HG02840 (cell line): ENCODE results near the gene SLC51B.
"Not testable (repeated sequence)": the region's sequence is repeated elsewhere in the genome, so short reads cannot be mapped to it uniquely, and the experiment has no call there.

Source experiments
- ATAC-seq: cut with Tn5 transposase; IDR thresholded peaks from one replicate; pipeline ENCODE4 v1.9.1; 2021; ENCODE audit warnings: mild to moderate bottlenecking, moderate library complexity, moderate number of reproducible peaks; ENCODE audit not compliant: unreplicated experiment, low FRiP score

The SLC51B gene

DNA sequence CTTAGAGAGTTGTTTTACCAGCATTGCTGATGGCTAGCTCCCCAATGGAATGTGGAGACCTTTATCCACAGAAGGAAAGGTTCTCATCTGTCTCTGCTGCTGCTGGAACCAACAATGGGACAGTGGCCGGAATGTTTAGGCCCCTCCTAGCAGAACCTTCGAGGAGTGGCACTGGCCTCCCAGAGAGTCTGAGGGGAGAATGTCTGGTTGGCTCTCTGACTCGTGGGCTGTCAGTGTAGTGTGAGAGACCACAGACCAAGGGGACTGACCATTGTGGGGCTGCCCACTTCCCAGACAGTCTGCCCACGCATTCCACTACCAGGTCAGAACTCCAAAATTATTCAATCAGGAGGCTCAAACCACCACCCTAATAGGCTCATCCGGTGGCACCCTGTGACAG, 17.5 kb downstream of the SLC51B start:
- ATAC-seq, result no peak

DNA sequence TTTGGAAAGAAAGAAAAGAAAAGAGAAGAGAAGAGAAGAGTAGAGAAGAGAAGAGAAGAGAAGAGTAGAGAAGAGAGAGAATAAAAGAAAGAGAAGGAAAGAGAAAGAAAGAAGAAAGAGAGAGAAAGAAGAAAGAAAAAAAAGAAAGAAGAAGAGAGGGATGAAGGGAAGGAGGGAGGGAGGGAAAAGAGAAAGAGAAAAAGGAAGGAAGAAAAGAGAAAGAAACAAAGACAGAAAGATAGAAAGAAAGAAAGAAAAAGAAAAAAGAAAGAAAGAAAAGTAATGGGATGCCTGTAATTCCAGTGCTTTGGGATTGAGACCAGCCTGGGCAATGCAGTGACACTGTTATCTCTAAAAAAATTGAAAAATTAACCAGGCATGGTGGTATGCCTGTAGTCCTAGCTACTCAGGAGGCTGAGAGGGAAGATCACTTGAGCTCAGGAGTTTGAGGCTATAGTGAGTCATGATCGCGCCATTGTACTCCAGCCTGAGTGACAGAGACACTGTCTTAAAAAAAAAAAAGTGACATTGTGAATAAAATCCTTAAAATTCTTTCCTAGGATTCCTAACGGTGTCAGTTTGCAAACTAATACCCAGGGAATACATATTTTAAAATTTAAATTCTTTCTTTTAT, 20.9 kb downstream of the SLC51B start:
- ATAC-seq, result no peak

- no peak for ATAC-seq
Measured at GRCh38 chr15:65066635-65067316, 21.6 kb downstream of the SLC51B start.

DNA sequence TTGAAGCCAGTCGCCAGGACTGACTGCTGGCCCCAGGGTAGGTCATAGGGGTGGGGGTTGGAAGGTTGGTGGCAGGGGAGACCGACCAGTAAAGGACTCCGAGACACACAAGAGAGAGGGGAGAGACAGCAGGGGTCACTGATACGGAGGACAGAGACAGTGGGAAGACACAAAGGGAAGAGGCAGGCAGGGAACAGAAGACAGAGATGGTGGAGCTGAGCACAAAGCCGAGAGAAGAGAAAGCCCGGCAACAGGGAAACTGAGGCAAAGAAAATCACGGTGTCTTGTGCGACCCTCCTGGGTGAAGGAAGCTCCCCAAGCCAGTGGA, 22.1 kb downstream of the SLC51B start:
- ATAC-seq, result no peak

- no peak for ATAC-seq
Measured at GRCh38 chr15:65067645-65068402, 22.6 kb downstream of the SLC51B start, which contains the start of gene RASL12. Gene RASL12 (minus strand): TSS chr15:65067991. CDS start chr15:65067835, 156 bp downstream.

- ATAC-seq, result no peak
Measured at GRCh38 chr15:65068403-65068788, 23.2 kb downstream of the SLC51B start.

GRCh38 chr15:65069179-65069578, 24.0 kb downstream of the SLC51B start:
- ATAC-seq, result no peak

DNA sequence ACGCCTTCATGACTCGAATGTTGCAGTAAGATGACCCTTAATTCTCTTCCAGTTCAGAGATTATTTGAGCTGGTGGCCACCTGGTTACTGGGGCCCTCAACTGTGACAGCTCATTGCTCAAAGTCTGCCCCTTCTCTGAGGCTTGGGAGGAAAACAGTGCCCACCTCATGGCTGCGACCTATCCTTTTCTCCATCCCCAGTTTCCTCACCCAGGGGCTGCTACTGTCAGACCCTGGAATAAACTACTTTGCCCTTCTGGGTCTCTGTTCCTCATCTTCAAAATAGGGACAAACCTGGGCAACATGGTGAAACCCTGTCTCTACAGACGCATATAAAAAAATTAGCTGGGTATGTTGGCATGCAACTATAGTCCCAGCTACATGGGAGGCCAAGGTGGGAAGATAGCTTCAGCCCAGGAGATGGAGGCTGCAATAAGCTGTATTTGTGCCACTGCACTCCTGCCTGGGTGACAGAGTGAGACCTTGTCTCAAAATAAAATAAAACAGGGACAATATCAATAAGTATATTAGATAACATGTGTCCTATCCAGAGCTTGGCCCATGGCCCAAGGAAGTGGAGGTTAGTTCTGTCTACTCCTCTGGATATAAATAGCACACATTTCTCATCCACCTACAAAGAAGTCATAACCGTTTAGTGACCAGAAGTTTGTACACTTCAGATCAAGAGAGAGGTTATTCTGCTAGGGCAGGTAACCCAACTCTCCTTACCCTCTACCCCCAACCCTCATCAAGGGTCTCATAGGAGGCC, 24.8 kb downstream of the SLC51B start:
- no peak for ATAC-seq

DNA sequence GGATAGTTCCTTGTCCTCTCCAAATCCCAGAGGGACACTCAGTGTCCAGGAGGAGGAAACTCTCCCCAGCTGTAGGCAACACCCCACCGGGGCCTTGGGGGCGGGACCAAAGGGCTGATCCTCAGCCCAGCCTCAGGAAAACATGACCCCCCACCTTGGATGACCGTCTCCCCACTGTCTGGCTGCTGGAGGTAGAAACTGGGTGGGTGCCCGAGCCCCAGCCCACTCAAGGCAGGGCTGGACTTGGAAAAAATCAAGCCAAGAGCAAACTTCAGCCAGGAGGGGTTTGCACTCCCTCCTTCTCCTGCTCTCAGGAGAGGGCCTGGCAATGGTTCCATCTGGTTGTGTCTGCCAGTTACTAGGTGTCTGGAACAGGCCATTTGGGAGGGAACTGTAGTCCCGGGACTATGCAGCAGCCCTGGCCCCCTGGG, 26.2 kb downstream of the SLC51B start:
- no peak for ATAC-seq

GRCh38 chr15:65072027-65072426, 26.8 kb downstream of the SLC51B start:
- ATAC-seq, result no peak

GRCh38 chr15:65072617-65073016, 27.4 kb downstream of the SLC51B start:
- no peak for ATAC-seq

DNA sequence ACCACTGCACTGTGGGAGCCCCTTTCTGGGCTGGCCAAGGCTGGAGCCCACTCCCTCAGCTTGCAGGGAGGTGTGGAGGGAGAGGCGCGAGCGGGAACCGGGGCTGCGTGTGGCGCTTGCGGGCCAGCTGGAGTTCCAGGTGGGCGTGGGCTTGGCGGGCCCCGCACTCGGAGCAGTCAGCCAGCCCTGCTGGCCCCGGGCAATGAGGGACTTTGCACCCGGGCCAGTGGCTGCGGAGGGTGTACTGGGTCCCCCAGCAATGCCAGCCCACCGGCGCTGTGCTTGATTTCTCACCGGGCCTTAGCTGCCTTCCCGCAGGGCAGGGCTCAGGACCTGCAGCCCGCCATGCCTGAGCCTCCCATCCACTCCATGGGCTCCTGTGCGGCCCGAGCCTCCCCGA, 29.8 kb downstream of the SLC51B start:
- not testable (repeated sequence) for ATAC-seq

DNA sequence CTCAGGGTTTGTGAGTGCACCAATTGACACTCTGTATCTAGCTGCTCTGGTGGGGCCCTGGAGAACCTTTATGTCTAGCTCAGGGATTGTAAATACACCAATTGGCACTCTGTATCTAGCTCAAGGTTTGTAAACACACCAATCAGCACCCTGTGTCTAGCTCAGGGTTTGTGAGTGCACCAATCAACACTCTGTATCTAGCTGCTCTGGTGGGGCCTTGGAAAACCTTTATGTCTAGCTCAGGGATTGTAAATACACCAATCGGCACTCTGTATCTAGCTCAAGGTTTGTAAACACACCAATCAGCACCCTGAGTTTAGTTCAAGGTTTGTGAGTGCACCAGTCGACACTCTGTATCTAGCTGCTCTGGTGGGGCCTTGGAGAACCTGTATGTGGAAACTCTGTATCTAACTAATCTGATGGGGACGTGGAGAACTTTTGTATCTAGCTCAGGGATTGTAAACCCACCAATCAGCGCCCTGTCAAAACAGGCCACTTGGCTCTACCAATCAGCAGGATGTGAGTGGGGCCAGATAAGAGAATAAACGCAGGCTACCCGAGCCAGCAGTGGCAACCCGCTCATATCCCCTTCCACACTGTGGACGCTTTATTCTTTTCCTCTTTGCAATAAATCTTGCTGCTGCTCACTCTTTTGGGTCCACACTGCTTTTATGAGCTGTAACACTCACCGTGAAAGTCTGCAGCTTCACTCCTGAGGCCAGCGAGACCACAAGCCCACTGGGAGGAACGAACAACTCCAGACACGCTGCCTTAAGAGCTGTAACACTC, 30.6 kb downstream of the SLC51B start:
- not testable (repeated sequence) for ATAC-seq

GRCh38 chr15:65076486-65077290, 31.5 kb downstream of the SLC51B start, which contains the start of gene KBTBD13:
Gene KBTBD13 (plus strand): TSS chr15:65076746. CDS start chr15:65076816, 70 bp downstream.
- no peak for ATAC-seq

DNA sequence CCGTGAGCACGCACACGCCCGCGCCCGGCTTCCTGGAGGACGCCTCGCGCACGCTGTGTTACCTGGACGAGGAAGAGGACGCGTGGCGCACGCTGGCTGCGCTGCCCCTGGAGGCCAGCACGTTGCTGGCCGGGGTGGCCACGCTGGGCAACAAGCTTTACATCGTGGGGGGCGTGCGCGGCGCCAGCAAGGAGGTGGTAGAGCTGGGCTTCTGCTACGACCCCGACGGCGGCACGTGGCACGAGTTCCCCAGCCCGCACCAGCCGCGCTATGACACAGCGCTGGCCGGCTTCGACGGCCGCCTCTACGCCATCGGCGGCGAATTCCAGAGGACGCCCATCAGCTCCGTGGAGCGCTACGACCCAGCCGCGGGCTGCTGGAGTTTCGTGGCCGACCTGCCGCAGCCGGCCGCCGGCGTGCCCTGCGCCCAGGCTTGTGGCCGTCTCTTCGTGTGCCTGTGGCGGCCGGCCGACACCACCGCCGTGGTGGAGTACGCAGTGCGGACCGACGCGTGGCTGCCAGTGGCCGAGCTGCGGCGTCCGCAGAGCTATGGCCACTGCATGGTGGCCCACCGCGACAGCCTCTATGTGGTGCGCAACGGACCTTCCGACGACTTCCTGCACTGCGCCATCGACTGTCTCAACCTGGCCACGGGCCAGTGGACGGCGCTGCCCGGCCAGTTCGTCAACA, 32.2 kb downstream of the SLC51B start:
- ATAC-seq, result no peak

DNA sequence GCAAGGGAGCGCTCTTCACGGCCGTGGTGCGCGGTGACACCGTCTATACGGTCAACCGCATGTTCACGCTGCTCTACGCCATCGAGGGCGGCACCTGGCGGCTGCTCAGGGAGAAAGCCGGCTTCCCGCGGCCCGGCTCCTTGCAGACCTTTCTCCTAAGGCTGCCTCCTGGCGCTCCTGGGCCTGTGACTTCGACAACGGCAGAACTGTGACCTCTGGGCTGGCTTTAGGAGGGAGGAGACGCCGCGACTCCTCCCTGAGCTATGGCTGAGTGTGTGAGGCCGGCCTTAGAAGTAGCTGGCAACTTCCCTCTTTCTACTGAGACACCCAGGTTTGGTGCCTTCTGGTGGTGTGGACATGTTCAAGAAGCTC, 32.8 kb downstream of the SLC51B start:
- no peak for ATAC-seq

DNA sequence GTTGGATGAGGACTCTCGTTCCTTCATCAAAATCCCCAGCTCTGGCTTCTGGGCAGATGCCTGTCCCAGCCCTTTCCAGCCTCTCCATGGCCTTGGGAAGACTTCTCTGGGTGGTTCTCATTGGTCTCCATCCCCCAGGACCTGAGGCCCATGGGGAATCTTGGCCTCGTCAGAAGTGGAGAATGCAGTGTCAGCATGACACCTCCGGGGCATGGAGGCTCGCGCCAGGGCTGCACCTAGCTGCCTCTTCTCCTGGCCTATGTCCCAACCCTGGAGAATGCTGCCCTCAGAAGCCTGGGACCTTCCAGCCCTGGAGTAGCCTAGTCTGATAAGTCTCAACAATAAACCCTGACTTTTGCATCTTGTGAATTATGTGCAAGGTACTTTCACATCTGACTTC, 34.4 kb downstream of the SLC51B start:
- ATAC-seq, result no peak

- ATAC-seq, result no peak
Measured at GRCh38 chr15:65081270-65081669, 36.1 kb downstream of the SLC51B start.

GRCh38 chr15:65081758-65082157, 36.6 kb downstream of the SLC51B start:
- no peak for ATAC-seq
